Raji (cell line): ENCODE data around the gene C3orf70.

Source experiments
- POLR2A ChIP-seq: IDR thresholded peaks from 2 replicates; pipeline ENCODE4 v1.6.1; 2011; ENCODE audit warnings: low read depth, low read length, control low read depth; ENCODE audit not compliant: insufficient read depth

Gene C3orf70

GRCh38 chr3:185075547-185075946 is 77.3 kb downstream of the C3orf70 start:
- no peak for TF ChIP-seq POLR2A

- no peak for TF ChIP-seq POLR2A
Measured at GRCh38 chr3:185071287-185071800, 81.5 kb downstream of the C3orf70 start.

- no peak for TF ChIP-seq POLR2A
Measured at GRCh38 chr3:185070491-185071286, 82.2 kb downstream of the C3orf70 start.

- no peak for TF ChIP-seq POLR2A
Measured at GRCh38 chr3:185069037-185070030, 83.5 kb downstream of the C3orf70 start.

- TF ChIP-seq POLR2A: no peak
Measured at GRCh38 chr3:185067173-185067572, 85.7 kb downstream of the C3orf70 start.

- TF ChIP-seq POLR2A: no peak
Measured at GRCh38 chr3:185066251-185066650, 86.6 kb downstream of the C3orf70 start.

- TF ChIP-seq POLR2A: no peak
Measured at GRCh38 chr3:185065059-185065458, 87.8 kb downstream of the C3orf70 start.

- TF ChIP-seq POLR2A: no peak
Measured at GRCh38 chr3:185063431-185063830, 89.4 kb downstream of the C3orf70 start.

GRCh38 chr3:185062191-185062590 is 90.7 kb downstream of the C3orf70 start:
- no peak for TF ChIP-seq POLR2A

- no peak for TF ChIP-seq POLR2A
Measured at GRCh38 chr3:185060655-185061054, 92.2 kb downstream of the C3orf70 start.

GRCh38 chr3:185059766-185060165 is 93.1 kb downstream of the C3orf70 start:
- no peak for TF ChIP-seq POLR2A

GRCh38 chr3:185058796-185059195 is 94.1 kb downstream of the C3orf70 start:
- TF ChIP-seq POLR2A: no peak

GRCh38 chr3:185057829-185058228 is 95.0 kb downstream of the C3orf70 start:
- no peak for TF ChIP-seq POLR2A

- TF ChIP-seq POLR2A: no peak
Measured at GRCh38 chr3:185056908-185057307, 96.0 kb downstream of the C3orf70 start.

GRCh38 chr3:185052631-185053030 is 100.2 kb downstream of the C3orf70 start:
- no peak for TF ChIP-seq POLR2A
